ENCODE data around the gene METTL22. TPM values are rescaled to one million over a fixed set of nuclear protein-coding genes. Genes with fewer than 3 reads are reported as not detected.

METTL22 gene
- total and polyA plus RNA-seq, 2 donors (not counting 3 experiments of a cell fraction or from before 2014, with no cell fraction given) = 42.0 to 52.6 TPM

DNA sequence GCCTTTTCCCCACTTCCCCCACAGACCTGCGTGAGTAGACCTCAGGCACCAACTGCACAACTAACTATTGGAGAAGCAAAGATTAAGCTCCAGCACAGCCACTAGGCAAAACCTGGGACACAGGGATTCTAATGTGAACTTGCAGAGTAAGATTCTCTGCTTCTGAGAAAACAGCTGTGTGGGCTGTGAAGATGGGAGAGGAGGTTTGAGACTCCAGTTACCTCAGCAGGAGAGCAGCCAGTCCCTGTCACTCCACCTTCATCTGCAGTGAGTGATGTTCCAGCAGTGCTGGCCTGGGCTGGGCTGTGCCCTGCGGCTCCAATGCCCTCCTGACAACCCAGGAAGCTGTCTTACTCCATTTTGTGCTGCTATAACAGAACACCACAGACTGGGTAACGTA, 34.9 kb downstream of the METTL22 start:
- ChIA-PET CTCF (interaction anchor here (0.6 to 3.1 kb wide), 4 partner anchors 11 to 224 kb away, joined by 3 to 11 read pairs (median 8); no protein-coding TSS in a partner anchor), POLR2A (no interaction called here)
- H3K4me1 ChIP-seq (ENCODE audit: control insufficient read depth, extremely low read depth, insufficient read depth, low read length) = no peaks in the 10 kb centered on the region
- FAIRE-seq = no peak
- no peak for DNase-seq (ENCODE audit: low read depth, low spot score)
- intact Hi-C loops (cut with micrococcal nuclease) (no loop called here), dilution Hi-C loops (cut with MboI; ENCODE audit: extremely low pct_ligation_motif_present, low sequenced_read_pairs) (no loop called here)
- no peak overlapping the region for H3K27ac ChIP-seq (ENCODE audit: insufficient read depth, low read depth, low read length)
- no peaks in the 10 kb centered on the region for H3K79me2 ChIP-seq (ENCODE audit: control insufficient read depth, insufficient read depth, low read length)
- H4K20me1 ChIP-seq (replicated peaks; ENCODE audit: control insufficient read depth, extremely low read depth, insufficient read depth, low read length) = no peaks in the 10 kb centered on the region
- H3K27me3 ChIP-seq (ENCODE audit: control insufficient read depth in 2 of 2, insufficient read depth in 2 of 2, low read length in 2 of 2) = peaks cover 0 to 6% of the 10 kb centered on the region in 2 experiments
- no peaks in the 10 kb centered on the region for H3K36me3 ChIP-seq (ENCODE audit: control insufficient read depth in 2 of 2, extremely low read depth in 1 of 2, insufficient read depth in 2 of 2, low read length in 2 of 2)
- TF ChIP-seq GATA2 (IDR thresholded peaks at IDR 0.05; ENCODE audit: insufficient read depth, insufficient read length, low read depth, low read length) (no peak), FOS (IDR thresholded peaks at IDR 0.05; ENCODE audit: borderline replicate concordance, insufficient read depth, low read length) (no peak), EZH2 (IDR thresholded peaks at IDR 0.05; ENCODE audit: borderline replicate concordance, low read depth, low read length, severe bottlenecking) (no peak), MYC (IDR thresholded peaks at IDR 0.05; ENCODE audit: low read depth, low read length) (no peak), JUN (IDR thresholded peaks at IDR 0.05; ENCODE audit: borderline replicate concordance, insufficient read depth, insufficient read length, low read depth) (no peak), POLR2AphosphoS5 (IDR thresholded peaks at IDR 0.05; ENCODE audit: insufficient read depth, low read depth, low read length) (no peak)
- TF ChIP-seq, protein P1, sequence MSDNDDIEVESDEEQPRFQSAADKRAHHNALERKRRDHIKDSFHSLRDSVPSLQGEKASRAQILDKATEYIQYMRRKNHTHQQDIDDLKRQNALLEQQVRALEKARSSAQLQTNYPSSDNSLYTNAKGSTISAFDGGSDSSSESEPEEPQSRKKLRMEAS (IDR thresholded peaks at IDR 0.05; ENCODE audit: insufficient read depth, insufficient read length) = no peak
- TF ChIP-seq, protein P2, sequence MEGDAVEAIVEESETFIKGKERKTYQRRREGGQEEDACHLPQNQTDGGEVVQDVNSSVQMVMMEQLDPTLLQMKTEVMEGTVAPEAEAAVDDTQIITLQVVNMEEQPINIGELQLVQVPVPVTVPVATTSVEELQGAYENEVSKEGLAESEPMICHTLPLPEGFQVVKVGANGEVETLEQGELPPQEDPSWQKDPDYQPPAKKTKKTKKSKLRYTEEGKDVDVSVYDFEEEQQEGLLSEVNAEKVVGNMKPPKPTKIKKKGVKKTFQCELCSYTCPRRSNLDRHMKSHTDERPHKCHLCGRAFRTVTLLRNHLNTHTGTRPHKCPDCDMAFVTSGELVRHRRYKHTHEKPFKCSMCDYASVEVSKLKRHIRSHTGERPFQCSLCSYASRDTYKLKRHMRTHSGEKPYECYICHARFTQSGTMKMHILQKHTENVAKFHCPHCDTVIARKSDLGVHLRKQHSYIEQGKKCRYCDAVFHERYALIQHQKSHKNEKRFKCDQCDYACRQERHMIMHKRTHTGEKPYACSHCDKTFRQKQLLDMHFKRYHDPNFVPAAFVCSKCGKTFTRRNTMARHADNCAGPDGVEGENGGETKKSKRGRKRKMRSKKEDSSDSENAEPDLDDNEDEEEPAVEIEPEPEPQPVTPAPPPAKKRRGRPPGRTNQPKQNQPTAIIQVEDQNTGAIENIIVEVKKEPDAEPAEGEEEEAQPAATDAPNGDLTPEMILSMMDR (IDR thresholded peaks at IDR 0.05; ENCODE audit: extremely low read depth in 1 of 2, insufficient read depth in 1 of 2, low read depth in 1 of 2, low read length in 2 of 2) = no peak
- no peak overlapping the region for H3K4me2 ChIP-seq (ENCODE audit: insufficient read depth, low read length)
- no peak overlapping the region for H2AFZ ChIP-seq (ENCODE audit: low read depth, low read length)
- no TSS peak for BruUV-seq (replicated peaks)
- H3K9me1 ChIP-seq (replicated peaks; ENCODE audit: control insufficient read depth, extremely low read depth, insufficient read depth, low read length) = no peaks in the 10 kb centered on the region
- H3K9me3 ChIP-seq (replicated peaks; ENCODE audit: control insufficient read depth, insufficient read depth, low read length) = no peaks in the 10 kb centered on the region
- H3K4me3 ChIP-seq (replicated peaks in 1 of 3; ENCODE audit: insufficient read depth in 1 of 3, low read depth in 1 of 3, low read length in 3 of 3) = no peak overlapping the region
- H3K9ac ChIP-seq (replicated peaks; ENCODE audit: extremely low read depth, insufficient read depth, low read length) = no peak overlapping the region
